ENCODE data around the gene PPP4C. TPM values are rescaled to one million over a fixed set of nuclear protein-coding genes. Genes with fewer than 3 reads are reported as not detected.
"Not testable (repeated sequence)": the region's sequence is repeated elsewhere in the genome, so short reads cannot be mapped to it uniquely, and the experiment has no call there.

The PPP4C gene
- 101 and 136 TPM in 2 replicates for total RNA-seq (2014; rRNA removed; shearing (Covaris generic))

GRCh38 chr16:30075503-30076275 lies at the start of gene PPP4C:
TSS of gene PPP4C (plus strand) at chr16:30075994. CDS start at chr16:30076378, 384 bp downstream.
- peak; percentile 88 for DNase-seq (ENCODE audit: low read depth)

GRCh38 chr16:30026449-30026848 lies 49.3 kb upstream of the PPP4C start:
- DNase-seq (ENCODE audit: low read depth) = no peak

- DNase-seq (ENCODE audit: low read depth) = no peak
Measured at GRCh38 chr16:30027588-30028437, 48.0 kb upstream of the PPP4C start.

GRCh38 chr16:30028438-30029076 lies 47.2 kb upstream of the PPP4C start:
- DNase-seq (ENCODE audit: low read depth) = peak; percentile 34

GRCh38 chr16:30030011-30030685 lies 45.6 kb upstream of the PPP4C start:
- DNase-seq (ENCODE audit: low read depth) = no peak

- DNase-seq (ENCODE audit: low read depth) = no peak
Measured at GRCh38 chr16:30030841-30031413, 44.9 kb upstream of the PPP4C start, which contains the start of gene TLCD3B. TSS of gene TLCD3B (minus strand) at chr16:30031271. CDS start at chr16:30030527, 744 bp downstream.

GRCh38 chr16:30031477-30031918 lies 44.3 kb upstream of the PPP4C start:
- no peak for DNase-seq (ENCODE audit: low read depth)

- peak; percentile 64 for DNase-seq (ENCODE audit: low read depth)
Measured at GRCh38 chr16:30032083-30032819, 43.5 kb upstream of the PPP4C start.

- DNase-seq (ENCODE audit: low read depth) = peak; percentile 63
Measured at GRCh38 chr16:30033270-30033669, 42.5 kb upstream of the PPP4C start.

- no peak for DNase-seq (ENCODE audit: low read depth)
Measured at GRCh38 chr16:30040221-30040620, 35.6 kb upstream of the PPP4C start.

GRCh38 chr16:30040690-30041089 lies 35.1 kb upstream of the PPP4C start:
- not testable (repeated sequence) for DNase-seq (ENCODE audit: low read depth)

- peak; percentile 41 for DNase-seq (ENCODE audit: low read depth)
Measured at GRCh38 chr16:30041841-30042240, 34.0 kb upstream of the PPP4C start.

GRCh38 chr16:30046178-30046577 lies 29.6 kb upstream of the PPP4C start:
- no peak for DNase-seq (ENCODE audit: low read depth)

- DNase-seq (ENCODE audit: low read depth) = no peak
Measured at GRCh38 chr16:30046588-30046987, 29.2 kb upstream of the PPP4C start.

GRCh38 chr16:30049871-30050270 lies 25.9 kb upstream of the PPP4C start:
- no peak for DNase-seq (ENCODE audit: low read depth)

- peak; percentile 80 for DNase-seq (ENCODE audit: low read depth)
Measured at GRCh38 chr16:30051518-30051917, 24.3 kb upstream of the PPP4C start.

- DNase-seq (ENCODE audit: low read depth) = peak; percentile 92
Measured at GRCh38 chr16:30052671-30053372, 23.0 kb upstream of the PPP4C start.

GRCh38 chr16:30053376-30054015 lies 22.3 kb upstream of the PPP4C start:
- DNase-seq (ENCODE audit: low read depth) = peak; percentile 88

- no peak for DNase-seq (ENCODE audit: low read depth)
Measured at GRCh38 chr16:30054451-30054850, 21.3 kb upstream of the PPP4C start.

Measured in RPMI7951 (cell line).